ENCODE results near the gene PIR.

GRCh38 chrX:15493118-15493962 is at the start of gene PIR:
- TF ChIP-seq CTCF (conservative IDR thresholded peaks at IDR 0.05; ENCODE audit: low read depth, low read length) (peak; percentile 70), EZH2 (IDR thresholded peaks at IDR 0.05; ENCODE audit: borderline replicate concordance, low read depth, low read length, poor library complexity, severe bottlenecking) (no peak)

Data from A673 (cell line).